HK-2 (cell line): ENCODE measurements around the gene KLF15.

Experiments
- DNase-seq: peaks from one replicate; pipeline ENCODE4 v3.0.0-alpha.2; 2018; ENCODE audit not compliant: unreplicated experiment

Gene KLF15

DNA sequence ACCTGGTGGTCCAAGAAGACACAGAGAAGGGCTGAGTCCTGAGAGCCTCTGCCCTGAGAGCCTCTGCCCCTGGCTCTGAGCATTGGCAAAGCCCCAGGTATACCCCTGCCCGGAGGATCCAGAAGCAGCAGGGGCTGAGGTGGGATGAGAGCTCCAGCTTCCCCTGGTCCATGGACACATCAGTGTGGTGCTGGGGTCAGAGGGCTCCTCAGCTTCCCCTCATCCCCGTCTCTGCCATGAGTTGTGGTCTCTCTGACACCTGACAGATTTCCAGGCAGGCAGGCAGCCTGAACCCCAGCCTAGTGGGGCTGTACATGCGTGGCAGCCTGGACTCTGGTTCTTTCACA is 3.5 kb upstream of the KLF15 start:
- DNase-seq, result no peak

GRCh38 chr3:126360046-126360713 is 3.0 kb upstream of the KLF15 start:
- no peak for DNase-seq

GRCh38 chr3:126358816-126359181 is 1.6 kb upstream of the KLF15 start:
- DNase-seq, result no peak

GRCh38 chr3:126358038-126358815 is 1.0 kb upstream of the KLF15 start:
- no peak for DNase-seq

- DNase-seq, result no peak
Measured at GRCh38 chr3:126356373-126357264, 589 bp downstream of the KLF15 start.

- peak; percentile 35 for DNase-seq
Measured at GRCh38 chr3:126355777-126356372, 1.3 kb downstream of the KLF15 start.

GRCh38 chr3:126355251-126355650 is 2.0 kb downstream of the KLF15 start:
- no peak for DNase-seq

DNA sequence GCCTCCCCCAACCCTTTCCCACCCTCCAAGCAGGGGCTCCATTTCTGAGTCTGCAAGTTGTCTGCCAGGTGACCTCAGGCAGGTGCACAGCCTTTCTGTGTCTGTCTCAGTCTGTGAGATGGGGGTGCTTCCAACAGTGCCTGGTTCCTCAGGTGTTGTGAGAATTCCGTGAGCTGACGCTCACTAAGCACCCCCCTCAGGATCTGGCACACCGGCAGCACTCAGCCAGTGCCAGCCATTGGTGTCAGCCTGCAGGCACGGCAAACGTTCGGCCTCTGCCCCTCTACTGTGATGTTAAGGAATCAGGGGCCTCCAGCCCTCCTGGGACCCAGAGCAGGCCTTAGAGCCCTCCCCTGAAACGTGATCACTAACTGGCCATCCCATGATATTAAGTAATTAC is 2.4 kb downstream of the KLF15 start:
- DNase-seq, result no peak

GRCh38 chr3:126353694-126354321 is 3.4 kb downstream of the KLF15 start:
- no peak for DNase-seq

GRCh38 chr3:126352476-126353454 is 4.4 kb downstream of the KLF15 start:
- DNase-seq, result no peak

GRCh38 chr3:126351771-126352475 is 5.3 kb downstream of the KLF15 start:
- no peak for DNase-seq

- DNase-seq, result no peak
Measured at GRCh38 chr3:126351086-126351770, 6.0 kb downstream of the KLF15 start.

GRCh38 chr3:126350502-126351085 is 6.6 kb downstream of the KLF15 start:
- no peak for DNase-seq

DNA sequence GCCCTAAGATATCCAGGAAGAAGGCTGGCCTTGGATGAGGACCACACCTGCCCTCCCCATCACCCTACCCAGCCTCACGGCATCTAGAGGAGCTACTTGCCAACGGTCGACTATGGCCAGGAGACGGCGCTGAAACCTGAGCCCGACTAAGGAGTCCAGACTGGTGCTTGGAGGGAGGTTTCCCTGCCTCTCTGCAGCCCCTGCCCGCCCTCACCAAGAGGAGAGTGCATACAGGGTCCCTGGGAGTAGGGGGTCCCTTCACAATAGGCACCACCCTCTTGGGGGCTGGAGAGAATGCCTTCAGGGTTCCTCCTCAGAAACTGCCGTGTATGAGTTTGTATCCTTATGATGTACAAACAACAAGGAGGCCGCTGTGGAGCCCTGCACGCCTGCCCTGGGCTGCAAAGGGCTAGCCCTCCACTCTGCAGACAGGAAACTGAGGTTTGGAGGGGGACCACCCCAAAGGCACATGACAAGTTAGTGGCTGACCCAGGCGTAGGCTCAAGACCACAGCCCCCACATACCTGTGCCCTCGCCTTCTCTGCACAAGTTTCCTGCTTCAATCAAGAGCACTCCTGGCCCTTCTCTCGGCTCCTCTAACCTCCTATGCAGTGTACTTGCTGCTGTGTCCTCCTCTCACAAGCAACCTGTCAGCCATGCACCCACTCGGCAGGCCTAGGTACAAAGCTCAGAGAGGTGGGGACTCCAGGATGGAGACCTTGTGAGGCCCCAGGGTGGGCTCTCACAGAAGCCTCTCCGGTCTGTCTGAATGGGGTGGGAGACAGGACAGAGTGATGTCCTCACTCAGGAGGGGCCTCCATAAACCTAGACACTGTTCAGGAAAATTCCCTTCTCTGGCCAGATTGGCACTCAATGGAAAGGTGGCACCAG is 7.4 kb downstream of the KLF15 start:
- DNase-seq, result no peak

GRCh38 chr3:126349071-126349470 is 8.1 kb downstream of the KLF15 start:
- no peak for DNase-seq

DNA sequence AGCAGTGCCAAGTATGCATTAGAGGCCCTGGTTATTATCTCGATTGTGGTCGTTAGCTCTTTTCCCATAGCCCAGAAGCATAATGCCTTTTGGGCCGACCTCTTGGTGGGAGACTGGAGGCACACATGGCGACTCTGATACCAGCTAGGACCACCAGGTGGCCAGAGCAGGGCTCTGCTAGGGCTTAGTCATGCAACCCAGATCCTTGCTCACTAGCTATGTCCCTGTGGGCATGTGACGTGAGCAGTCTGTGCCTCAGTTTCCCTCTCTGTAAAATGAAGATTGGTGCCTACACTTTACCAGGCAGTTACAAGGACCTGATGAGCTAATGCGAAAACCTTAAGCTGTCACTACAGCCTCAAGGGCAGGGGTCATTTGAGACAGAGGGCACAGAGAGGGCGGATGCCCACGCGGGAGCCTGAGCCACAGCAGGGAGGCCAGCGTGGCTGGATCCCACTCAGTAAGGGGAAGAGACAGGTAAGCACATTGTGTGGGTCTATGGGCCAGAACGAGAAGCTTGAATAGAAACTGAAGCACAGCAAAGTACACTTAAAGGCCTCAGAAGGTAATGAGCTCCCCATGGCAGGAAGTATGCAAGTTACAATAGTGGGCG is 8.8 kb downstream of the KLF15 start:
- no peak for DNase-seq

DNA sequence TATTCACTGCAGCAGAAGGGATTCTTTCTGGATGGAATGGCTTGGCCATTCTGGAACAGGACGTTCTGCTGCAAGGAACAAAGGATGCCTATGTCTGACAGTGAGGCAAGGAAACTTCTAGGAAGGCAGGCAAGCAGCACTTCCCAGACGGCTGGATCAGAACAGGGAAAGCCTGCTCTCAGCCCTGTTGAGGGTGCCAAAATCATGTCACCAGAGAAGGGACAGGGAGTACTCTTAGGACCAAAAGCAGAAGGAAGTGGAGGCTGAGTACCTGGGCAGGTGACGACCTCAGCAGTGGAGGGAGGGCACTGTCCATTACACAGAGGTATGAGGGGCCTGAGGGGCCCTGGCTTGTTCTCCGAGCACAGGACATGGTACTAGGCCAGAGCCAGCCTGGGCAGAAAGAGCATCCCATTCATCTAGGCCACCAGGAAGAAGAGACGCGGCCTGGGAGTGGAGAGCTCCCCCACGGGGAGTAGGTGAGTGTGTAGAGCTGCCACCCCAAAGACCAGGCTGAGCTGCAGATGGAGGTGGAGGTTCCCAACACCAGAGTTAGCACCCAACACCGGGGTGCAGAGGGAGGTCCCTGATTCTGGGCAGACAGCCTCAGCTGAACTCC is 9.6 kb downstream of the KLF15 start:
- no peak for DNase-seq
